ENCODE data around the gene EIF5A. TPM values are rescaled to one million over a fixed set of nuclear protein-coding genes. Genes with fewer than 3 reads are reported as not detected.

EIF5A gene
- total and polyA plus RNA-seq, 2 donors (not counting 3 experiments of a cell fraction or from before 2014, with no cell fraction given), result 650 to 859 TPM

DNA sequence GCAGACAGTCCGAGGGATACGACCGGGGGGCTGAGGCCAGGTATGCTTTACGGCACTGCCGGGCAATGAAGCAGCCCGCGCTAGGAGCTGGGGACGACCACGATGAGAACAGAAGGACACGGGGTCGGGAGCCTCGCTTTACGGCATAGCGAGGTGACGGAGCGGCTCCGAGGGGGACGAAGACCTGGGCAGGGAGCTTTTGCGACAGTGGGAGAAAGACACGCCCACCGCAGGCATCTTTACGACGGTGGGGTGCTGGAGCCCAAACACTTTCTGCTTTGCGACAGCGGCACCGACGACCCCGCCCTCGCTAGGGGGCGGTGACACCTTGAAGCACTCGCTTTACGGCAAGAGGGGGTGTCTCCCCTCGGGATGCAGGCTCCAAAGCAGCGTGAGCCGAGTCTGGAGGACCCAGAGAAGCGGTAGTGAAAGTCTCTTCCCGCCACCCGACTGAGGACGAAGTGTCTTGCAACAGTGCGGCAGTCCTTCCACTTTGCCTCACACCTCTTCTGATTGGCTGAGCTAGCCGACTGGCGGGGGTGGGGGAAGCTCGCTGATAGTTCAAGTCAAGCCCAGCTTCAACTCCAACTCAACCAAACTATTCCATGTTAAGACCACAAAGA is 22.1 kb downstream of the EIF5A start:
- Histone ChIP-seq H3K9me3 (replicated peaks; ENCODE audit: control insufficient read depth, insufficient read depth, low read length) (no peaks in the 10 kb centered on the region), H4K20me1 (replicated peaks; ENCODE audit: control insufficient read depth, extremely low read depth, insufficient read depth, low read length) (no peaks in the 10 kb centered on the region), H3K4me3 (replicated peaks in 1 of 3; ENCODE audit: insufficient read depth in 1 of 3, low read depth in 1 of 3, low read length in 3 of 3) (peak overlapping the region; percentile 80 to 86 (median 81)), H3K4me2 (ENCODE audit: insufficient read depth, low read length) (peak overlapping the region; percentile 95), H3K9me1 (replicated peaks; ENCODE audit: control insufficient read depth, extremely low read depth, insufficient read depth, low read length) (no peaks in the 10 kb centered on the region), H3K27ac (ENCODE audit: insufficient read depth, low read depth, low read length) (peak overlapping the region; percentile 71), H2AFZ (ENCODE audit: low read depth, low read length) (peak overlapping the region; percentile 97), H3K9ac (replicated peaks; ENCODE audit: extremely low read depth, insufficient read depth, low read length) (peak overlapping the region; percentile 46), H3K79me2 (ENCODE audit: control insufficient read depth, insufficient read depth, low read length) (peaks cover 10% of the 10 kb centered on the region), H3K27me3 (ENCODE audit: control insufficient read depth in 2 of 2, insufficient read depth in 2 of 2, low read length in 2 of 2) (peaks cover 0 to 2% of the 10 kb centered on the region in 2 experiments), H3K36me3 (ENCODE audit: control insufficient read depth in 2 of 2, extremely low read depth in 1 of 2, insufficient read depth in 2 of 2, low read length in 2 of 2) (peaks cover 0 to 6% of the 10 kb centered on the region in 2 experiments), H3K4me1 (ENCODE audit: control insufficient read depth, extremely low read depth, insufficient read depth, low read length) (peaks cover 10% of the 10 kb centered on the region)
- intact Hi-C loops (cut with micrococcal nuclease), result loop anchor here (1.0 kb wide), 2 partner anchors 14 to 49 kb away; partner anchors contain the start of gene GPS2
- POLR2A ChIA-PET, result interaction anchor here (0.5 to 1.7 kb wide), 10 partner anchors 13 to 153 kb away, joined by 3 to 5 read pairs (median 4); partner anchors contain the start of genes GPS2, SLC2A4 and TMEM256
- FAIRE-seq (peak; percentile 99), DNase-seq (ENCODE audit: low read depth, low spot score) (peak; percentile 99)
- CTCF ChIA-PET, result interaction anchor here (0.6 to 1.9 kb wide), 23 partner anchors 9 to 284 kb away, joined by 3 to 13 read pairs (median 4); partner anchors contain the start of genes GPS2, SLC2A4 and TMEM256
- TF ChIP-seq, protein P1, sequence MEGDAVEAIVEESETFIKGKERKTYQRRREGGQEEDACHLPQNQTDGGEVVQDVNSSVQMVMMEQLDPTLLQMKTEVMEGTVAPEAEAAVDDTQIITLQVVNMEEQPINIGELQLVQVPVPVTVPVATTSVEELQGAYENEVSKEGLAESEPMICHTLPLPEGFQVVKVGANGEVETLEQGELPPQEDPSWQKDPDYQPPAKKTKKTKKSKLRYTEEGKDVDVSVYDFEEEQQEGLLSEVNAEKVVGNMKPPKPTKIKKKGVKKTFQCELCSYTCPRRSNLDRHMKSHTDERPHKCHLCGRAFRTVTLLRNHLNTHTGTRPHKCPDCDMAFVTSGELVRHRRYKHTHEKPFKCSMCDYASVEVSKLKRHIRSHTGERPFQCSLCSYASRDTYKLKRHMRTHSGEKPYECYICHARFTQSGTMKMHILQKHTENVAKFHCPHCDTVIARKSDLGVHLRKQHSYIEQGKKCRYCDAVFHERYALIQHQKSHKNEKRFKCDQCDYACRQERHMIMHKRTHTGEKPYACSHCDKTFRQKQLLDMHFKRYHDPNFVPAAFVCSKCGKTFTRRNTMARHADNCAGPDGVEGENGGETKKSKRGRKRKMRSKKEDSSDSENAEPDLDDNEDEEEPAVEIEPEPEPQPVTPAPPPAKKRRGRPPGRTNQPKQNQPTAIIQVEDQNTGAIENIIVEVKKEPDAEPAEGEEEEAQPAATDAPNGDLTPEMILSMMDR (IDR thresholded peaks at IDR 0.05; ENCODE audit: extremely low read depth in 1 of 2, insufficient read depth in 1 of 2, low read depth in 1 of 2, low read length in 2 of 2), result peak in 1 of 2 donors; percentile 6
- TF ChIP-seq POLR2A (IDR thresholded peaks at IDR 0.05; ENCODE audit: low read depth, low read length), result no peak
- TF ChIP-seq, protein P2, sequence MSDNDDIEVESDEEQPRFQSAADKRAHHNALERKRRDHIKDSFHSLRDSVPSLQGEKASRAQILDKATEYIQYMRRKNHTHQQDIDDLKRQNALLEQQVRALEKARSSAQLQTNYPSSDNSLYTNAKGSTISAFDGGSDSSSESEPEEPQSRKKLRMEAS (IDR thresholded peaks at IDR 0.05; ENCODE audit: insufficient read depth, insufficient read length), result peak; percentile 38
- peak; percentile 1 for TF ChIP-seq MYC (IDR thresholded peaks at IDR 0.05; ENCODE audit: low read depth, low read length)
- no peak for TF ChIP-seq EZH2 (IDR thresholded peaks at IDR 0.05; ENCODE audit: borderline replicate concordance, low read depth, low read length, severe bottlenecking)
- dilution Hi-C loops (cut with MboI; ENCODE audit: extremely low pct_ligation_motif_present, low sequenced_read_pairs), result no loop called here
- no TSS peak for BruUV-seq (replicated peaks)

Data from endothelial cell of umbilical vein (primary cell).